GM18517 (cell line): ENCODE results near the gene MPDZ.

Experiments
- ATAC-seq: cut with Tn5 transposase; IDR thresholded peaks from one replicate; pipeline ENCODE4 v1.9.1; 2021; ENCODE audit warnings: mild to moderate bottlenecking, moderate library complexity; ENCODE audit not compliant: unreplicated experiment

MPDZ gene

GRCh38 chr9:13279284-13280141 is at the start of gene MPDZ:
Gene MPDZ, minus strand, starts transcription at chr9:13279692. Its CDS starts 29,377 bp downstream, at chr9:13250315.
- ATAC-seq, result no peak

GRCh38 chr9:13324988-13325387 is 45.5 kb upstream of the MPDZ start:
- no peak for ATAC-seq

GRCh38 chr9:13322828-13323550 is 43.5 kb upstream of the MPDZ start:
- no peak for ATAC-seq

- no peak for ATAC-seq
Measured at GRCh38 chr9:13318027-13318426, 38.5 kb upstream of the MPDZ start.

GRCh38 chr9:13296972-13297371 is 17.5 kb upstream of the MPDZ start:
- ATAC-seq, result no peak

- ATAC-seq, result no peak
Measured at GRCh38 chr9:13295556-13295955, 16.1 kb upstream of the MPDZ start.

GRCh38 chr9:13292782-13293181 is 13.3 kb upstream of the MPDZ start:
- no peak for ATAC-seq

- ATAC-seq, result no peak
Measured at GRCh38 chr9:13292158-13292557, 12.7 kb upstream of the MPDZ start.

GRCh38 chr9:13291718-13292117 is 12.2 kb upstream of the MPDZ start:
- ATAC-seq, result no peak

- ATAC-seq, result no peak
Measured at GRCh38 chr9:13284011-13284410, 4.5 kb upstream of the MPDZ start.

- no peak for ATAC-seq
Measured at GRCh38 chr9:13282998-13283397, 3.5 kb upstream of the MPDZ start.

GRCh38 chr9:13281356-13282016 is 2.0 kb upstream of the MPDZ start:
- ATAC-seq, result no peak

GRCh38 chr9:13278368-13279246 is 885 bp downstream of the MPDZ start:
- no peak for ATAC-seq

- ATAC-seq, result no peak
Measured at GRCh38 chr9:13278023-13278367, 1.5 kb downstream of the MPDZ start.

GRCh38 chr9:13274886-13275641 is 4.4 kb downstream of the MPDZ start:
- no peak for ATAC-seq

- ATAC-seq, result no peak
Measured at GRCh38 chr9:13270734-13271133, 8.8 kb downstream of the MPDZ start.

GRCh38 chr9:13269589-13270452 is 9.7 kb downstream of the MPDZ start:
- ATAC-seq, result no peak

- ATAC-seq, result no peak
Measured at GRCh38 chr9:13268469-13268868, 11.0 kb downstream of the MPDZ start.

- no peak for ATAC-seq
Measured at GRCh38 chr9:13267743-13268142, 11.7 kb downstream of the MPDZ start.
